GM18498 (cell line): ENCODE results near the gene GIMAP4.
"Not testable (repeated sequence)": the region's sequence is repeated elsewhere in the genome, so short reads cannot be mapped to it uniquely, and the experiment has no call there.

Experiments used
- ATAC-seq: cut with Tn5 transposase; IDR thresholded peaks from one replicate; pipeline ENCODE4 v1.9.1; 2021; ENCODE audit warnings: mild to moderate bottlenecking, moderate library complexity; ENCODE audit not compliant: unreplicated experiment

The GIMAP4 gene

DNA sequence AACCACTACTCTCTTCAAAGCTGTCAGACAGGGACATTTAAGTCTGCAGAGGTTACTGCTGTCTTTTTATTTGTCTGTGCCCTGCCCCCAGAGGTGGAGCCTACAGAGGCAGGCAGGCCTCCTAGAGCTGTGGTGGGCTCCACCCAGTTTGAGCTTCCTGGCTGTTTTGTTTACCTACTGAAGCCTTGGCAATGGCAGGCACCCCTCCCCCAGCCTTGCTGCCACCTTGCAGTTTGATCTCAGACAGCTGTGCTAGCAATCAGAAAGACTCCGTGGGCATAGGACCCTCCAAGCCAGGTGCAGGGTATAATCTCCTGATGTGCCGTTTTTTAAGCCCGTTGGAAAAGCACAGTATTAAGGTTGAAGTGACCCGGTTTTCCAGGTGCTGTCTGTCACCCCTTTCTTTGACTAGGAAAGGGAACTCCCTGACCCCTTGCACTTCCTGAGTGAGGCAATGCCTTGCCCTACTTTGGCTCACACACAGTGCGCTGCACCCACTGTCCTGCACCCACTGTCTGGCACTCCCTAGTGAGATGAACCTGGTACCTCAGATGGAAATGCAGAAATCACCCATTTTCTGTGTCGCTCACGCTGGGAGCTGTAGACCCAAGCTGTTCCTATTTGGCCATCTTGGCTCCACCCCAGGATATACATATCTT is 12.9 kb downstream of the GIMAP4 start:
- ATAC-seq, result not testable (repeated sequence)

DNA sequence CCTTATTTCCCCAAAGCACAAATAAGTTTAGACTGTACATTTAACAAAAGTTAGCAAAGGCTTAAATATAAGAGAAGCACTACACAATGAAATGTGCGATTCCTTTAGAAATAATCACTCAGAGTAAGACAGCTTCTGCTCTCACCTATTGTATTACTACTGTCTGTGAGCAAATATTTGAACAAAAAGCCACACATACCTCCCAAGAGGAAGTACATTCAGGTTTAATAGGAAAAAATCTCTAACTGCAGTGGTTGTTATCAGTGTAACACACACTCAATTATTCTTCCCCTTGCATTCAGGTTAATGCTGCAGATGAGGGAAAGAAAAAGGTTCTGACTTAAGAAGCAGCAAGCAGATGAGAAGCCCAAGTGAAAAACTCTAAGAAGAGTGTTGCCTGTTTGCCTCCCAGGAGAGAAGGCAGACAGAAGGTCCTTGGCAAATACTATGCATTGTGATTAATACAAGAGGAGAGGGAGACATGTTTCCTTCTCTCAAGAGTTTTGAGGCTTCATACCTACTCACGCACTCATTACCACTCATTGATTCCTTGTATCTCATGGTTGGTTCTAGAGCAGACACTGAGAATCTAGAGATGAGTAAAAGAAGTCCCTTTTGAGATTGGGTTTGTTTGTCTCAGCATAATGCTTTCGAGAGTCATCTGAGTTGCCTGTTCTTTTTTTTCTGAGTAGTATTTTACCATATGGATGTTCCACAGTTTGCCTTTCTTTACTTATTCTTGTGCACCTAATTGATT is 13.6 kb downstream of the GIMAP4 start:
- no peak for ATAC-seq

DNA sequence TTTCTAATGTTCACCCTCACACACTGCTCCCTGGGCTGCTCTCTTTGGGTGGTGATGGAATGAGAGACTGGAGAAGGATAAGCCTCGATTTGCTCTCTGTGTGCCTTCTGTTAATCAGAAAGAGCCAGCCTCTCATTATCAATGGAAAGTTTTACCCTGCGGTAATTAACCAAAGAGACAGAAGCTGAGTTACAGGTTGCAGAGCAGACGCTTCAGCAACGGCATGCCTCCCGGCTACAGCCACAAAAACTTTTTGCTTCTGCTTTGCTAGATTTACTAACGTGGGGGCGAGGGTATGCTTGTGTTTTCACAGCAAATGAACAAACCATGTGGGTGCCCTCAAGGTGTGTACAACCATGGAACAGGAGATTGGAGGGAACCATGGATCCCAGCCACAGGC is 18.0 kb downstream of the GIMAP4 start:
- no peak for ATAC-seq

DNA sequence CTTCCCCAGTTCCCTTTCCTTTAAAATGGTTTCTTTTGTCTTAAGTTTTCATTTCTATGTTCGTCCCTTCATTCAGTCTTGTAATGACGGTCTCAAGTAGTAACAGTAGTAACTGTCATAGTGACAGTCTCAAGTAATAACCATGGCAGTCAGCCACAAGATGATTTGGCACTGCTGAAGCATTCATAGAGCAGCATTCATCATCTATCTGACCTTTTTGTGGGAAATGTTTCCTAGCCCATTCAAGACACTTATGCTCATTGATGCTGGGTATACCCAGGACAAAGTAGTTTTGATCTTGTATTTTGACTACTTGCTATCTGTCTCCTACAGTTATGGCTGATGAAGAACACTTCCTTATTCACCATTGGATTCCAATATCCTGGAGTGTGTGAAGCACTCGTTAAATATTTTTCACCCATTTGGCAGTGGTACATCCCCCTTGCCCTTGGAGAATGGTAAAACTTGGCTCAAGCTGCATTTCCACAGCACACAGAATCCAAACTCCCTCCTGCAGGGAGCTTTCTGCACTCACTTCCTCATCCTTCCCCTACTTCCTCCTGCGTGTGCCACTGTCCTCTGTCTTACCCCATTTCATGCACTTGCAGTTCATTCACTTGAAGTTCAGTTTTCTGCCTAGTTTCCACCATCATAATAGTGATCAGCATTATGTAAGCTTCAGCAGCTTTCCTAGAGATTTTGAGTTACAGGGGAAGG is 19.0 kb downstream of the GIMAP4 start:
- no peak for ATAC-seq

- ATAC-seq, result no peak
Observed at GRCh38 chr7:150586785-150587152, 19.6 kb downstream of the GIMAP4 start.

- ATAC-seq, result no peak
Observed at GRCh38 chr7:150587551-150587950, 20.4 kb downstream of the GIMAP4 start.

DNA sequence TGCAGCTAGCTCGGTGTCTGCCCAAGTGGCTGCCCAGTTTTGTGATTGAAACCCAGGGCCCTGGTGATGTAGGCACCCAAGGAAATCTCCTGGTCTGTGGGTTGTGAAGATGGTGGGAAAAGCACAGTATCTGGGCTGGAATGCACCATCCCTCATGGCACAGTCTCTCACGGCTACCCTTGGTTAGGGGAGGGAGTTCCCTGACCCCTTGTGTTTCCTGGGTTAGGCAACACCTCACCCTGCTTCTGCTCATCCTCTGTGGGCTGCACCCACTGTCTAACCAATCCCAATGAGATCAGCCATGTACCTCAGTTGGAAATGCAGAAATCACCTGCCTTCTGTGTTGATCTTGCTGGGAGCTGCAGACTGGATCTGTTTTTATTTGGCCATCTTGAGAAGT is 27.6 kb downstream of the GIMAP4 start:
- ATAC-seq, result no peak

- no peak for ATAC-seq
Observed at GRCh38 chr7:150595361-150595760, 28.2 kb downstream of the GIMAP4 start.

DNA sequence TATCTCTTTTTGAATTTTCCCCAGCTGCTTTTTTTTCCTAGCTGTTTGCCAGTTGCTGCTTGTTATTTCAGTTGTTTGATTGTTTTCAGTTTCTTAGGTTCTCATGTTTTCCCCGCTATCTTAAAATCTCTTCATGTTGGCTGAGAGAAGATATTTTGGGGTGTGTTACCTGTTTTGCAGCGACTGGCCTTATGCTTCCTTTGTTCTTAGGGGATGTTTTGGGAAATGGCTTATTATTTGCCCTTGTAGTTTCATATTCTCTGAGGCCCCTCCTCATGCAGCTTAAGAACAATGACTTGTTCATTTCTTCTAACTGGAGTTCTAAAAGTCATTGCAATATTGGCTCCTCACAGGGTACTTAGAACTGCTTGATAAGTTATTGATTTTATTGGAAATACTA is 36.4 kb downstream of the GIMAP4 start:
- ATAC-seq, result not testable (repeated sequence)

- ATAC-seq, result no peak
Observed at GRCh38 chr7:150610233-150610632, 43.0 kb downstream of the GIMAP4 start.

- ATAC-seq, result no peak
Observed at GRCh38 chr7:150612925-150613324, 45.7 kb downstream of the GIMAP4 start.

- no peak for ATAC-seq
Observed at GRCh38 chr7:150613880-150614279, 46.7 kb downstream of the GIMAP4 start.

DNA sequence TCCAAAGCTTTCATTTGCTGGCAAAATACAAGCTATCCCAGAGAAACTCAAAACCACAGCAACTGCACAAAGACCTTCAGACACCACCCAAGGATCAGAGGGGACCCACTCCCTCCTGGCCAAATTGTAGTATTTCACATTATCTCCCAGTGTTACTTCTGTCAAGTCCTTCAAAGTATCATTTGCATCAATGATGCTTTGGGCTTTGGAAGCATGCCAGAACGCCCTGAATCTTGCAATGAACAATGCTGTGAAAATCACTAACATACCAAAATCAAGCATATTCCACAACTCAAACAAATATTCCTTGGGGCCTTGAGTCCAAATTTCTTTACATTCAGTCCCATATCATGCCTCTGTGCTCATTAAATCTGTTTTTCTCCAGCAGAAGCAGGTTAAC is 47.2 kb downstream of the GIMAP4 start:
- not testable (repeated sequence) for ATAC-seq

- ATAC-seq, result not testable (repeated sequence)
Observed at GRCh38 chr7:150615221-150615755, 48.1 kb downstream of the GIMAP4 start.

GRCh38 chr7:150620061-150620460 is 52.9 kb downstream of the GIMAP4 start:
- ATAC-seq, result no peak

DNA sequence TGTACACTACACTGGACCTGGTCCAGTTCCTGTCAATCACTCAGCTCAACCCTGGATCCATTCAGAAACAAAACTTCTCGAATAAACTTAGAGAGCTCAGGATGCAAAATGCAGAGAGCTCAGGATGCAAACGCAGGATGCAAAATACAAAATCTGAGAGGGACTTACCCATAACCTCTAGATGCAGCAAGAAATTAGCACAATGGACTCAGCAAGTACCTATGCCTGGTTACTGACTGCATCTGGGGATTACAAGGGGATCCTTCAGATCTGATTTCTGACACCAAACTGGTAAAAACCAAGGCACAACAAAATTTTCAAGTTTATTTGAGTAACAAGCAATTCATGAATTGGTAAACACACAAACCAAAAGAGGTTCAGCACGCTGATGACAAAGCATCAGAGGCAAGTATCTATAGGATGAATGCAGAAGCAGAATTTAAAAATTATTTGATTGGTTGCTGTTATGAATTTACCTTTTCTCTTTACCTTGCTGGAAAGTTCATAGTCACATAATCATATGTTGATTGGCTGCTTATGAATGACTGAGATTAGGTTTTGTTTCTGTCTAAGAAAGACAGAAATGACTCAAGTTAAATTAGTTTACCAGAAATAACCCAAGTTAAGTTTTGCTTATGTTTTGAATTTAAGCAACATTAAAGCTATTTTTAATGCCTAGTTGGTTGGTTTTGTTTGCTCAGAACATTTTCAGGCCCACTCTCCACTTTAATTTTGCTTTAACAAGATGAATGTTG is 53.6 kb downstream of the GIMAP4 start:
- no peak for ATAC-seq

GRCh38 chr7:150621376-150621775 is 54.2 kb downstream of the GIMAP4 start:
- ATAC-seq, result no peak
